ENCODE results near the gene ENTPD2.

Gene ENTPD2

GRCh38 chr9:137084526-137084925 lies 30.7 kb upstream of the ENTPD2 start:
- Mint-ChIP-seq H3K4me3 (no peak overlapping the region), H3K27ac (no peak overlapping the region), H3K36me3 (ENCODE audit: low read depth) (peaks cover 17% of the 10 kb centered on the region), H3K4me1 (ENCODE audit: low read depth) (peaks cover 25% of the 10 kb centered on the region), H3K27me3 (ENCODE audit: low read depth) (no peaks in the 10 kb centered on the region), H3K9me3 (no peaks in the 10 kb centered on the region)
- DNase-seq (ENCODE audit: low spot score) = no peak

DNA sequence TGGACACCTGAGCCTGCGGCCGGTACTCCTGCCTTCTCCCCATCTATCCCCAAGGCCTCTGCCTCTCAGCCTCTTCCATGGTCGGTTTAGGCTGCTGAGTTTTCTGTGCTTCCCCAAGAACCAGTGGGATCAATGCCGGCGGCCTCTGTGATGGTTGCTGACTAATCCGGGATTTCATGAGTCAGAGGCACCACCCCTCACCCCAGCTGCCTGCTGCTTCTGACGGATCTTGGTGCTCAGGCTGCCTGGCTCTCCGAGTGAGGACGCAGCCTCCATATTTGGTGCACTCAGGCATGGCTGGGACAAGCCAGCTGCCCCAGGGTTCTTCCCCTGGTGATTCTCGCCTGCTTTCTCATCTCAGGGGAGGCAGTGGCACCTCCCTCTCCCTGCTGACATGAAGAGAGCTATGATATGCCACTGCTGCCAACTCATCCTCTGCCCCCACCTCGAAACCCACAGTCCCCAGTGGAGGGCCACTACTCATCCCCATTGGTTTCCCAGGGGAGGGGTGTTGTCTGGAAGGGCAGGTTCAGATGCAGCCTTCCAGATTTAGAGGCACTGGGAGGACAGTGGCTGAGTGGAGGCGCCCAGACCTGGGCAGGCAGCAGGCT lies 29.6 kb upstream of the ENTPD2 start:
- no peak overlapping the region for H3K27ac Mint-ChIP-seq
- H3K4me1 Mint-ChIP-seq (ENCODE audit: low read depth) = peaks cover 19% of the 10 kb centered on the region
- H3K36me3 Mint-ChIP-seq (ENCODE audit: low read depth) = peaks cover 12% of the 10 kb centered on the region
- no peak for DNase-seq (ENCODE audit: low spot score)
- H3K4me3 Mint-ChIP-seq = no peak overlapping the region
- no peaks in the 10 kb centered on the region for H3K9me3 Mint-ChIP-seq
- H3K27me3 Mint-ChIP-seq (ENCODE audit: low read depth) = no peaks in the 10 kb centered on the region

DNA sequence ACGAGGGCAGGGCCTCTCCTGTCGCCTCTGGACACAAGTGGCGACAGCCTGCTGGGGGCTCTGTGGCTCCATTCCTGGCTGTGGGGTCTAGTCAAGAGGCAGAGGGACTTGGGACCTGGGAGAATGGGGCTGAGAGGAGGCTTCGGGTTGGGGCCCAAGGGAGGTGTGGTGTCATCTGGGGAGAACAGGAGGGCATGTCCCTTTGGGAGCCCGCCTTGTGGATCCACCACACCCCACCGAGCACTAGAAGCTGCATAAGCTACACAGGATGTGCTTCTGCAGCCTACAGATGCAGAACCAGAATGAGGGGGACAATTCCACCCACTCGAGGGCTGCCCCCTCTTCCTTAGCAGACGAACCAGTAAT lies 29.0 kb upstream of the ENTPD2 start:
- H3K9me3 Mint-ChIP-seq = no peaks in the 10 kb centered on the region
- H3K4me1 Mint-ChIP-seq (ENCODE audit: low read depth) = peaks cover 13% of the 10 kb centered on the region
- H3K27ac Mint-ChIP-seq = no peak overlapping the region
- H3K36me3 Mint-ChIP-seq (ENCODE audit: low read depth) = peaks cover 9% of the 10 kb centered on the region
- DNase-seq (ENCODE audit: low spot score) = no peak
- no peak overlapping the region for H3K4me3 Mint-ChIP-seq
- no peaks in the 10 kb centered on the region for H3K27me3 Mint-ChIP-seq (ENCODE audit: low read depth)

DNA sequence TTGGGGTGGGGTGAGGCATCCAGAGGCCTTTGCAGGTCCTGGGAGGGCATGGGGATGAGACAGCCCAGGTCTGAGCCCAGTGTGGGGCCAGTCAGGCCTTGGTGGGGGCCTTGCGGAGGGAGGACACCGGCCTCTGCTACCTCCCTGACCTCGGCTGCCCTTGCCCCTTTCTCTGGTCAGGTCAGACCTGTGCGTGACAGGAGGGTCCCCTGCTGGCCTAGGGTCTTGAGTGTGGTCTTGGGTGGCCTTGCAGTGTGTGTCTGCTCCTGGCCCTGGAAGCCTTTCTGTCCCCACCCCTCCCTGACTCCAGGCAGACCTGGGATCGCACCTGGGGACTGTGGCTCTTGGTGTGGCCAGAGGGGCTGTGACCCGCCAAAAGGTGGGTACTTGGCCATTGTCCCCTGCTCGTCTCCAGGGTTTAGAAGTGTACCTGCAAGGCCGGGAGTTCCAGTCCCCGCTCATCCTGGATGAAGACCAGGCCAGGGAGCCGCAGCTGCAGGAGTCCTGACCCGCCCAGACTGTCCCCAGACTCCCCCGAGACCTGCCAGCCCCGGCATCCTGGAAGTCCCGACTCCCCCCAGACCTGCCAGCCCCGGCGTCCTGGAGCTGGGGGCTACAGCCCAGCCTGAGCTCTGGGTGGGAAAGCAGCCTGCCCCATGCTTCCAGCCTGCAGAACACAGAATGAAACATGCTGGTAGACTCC lies 28.5 kb upstream of the ENTPD2 start:
- H3K4me1 Mint-ChIP-seq (ENCODE audit: low read depth) = peaks cover 7% of the 10 kb centered on the region
- no peak overlapping the region for H3K4me3 Mint-ChIP-seq
- peaks cover 9% of the 10 kb centered on the region for H3K36me3 Mint-ChIP-seq (ENCODE audit: low read depth)
- no peak overlapping the region for H3K27ac Mint-ChIP-seq
- H3K9me3 Mint-ChIP-seq = no peaks in the 10 kb centered on the region
- H3K27me3 Mint-ChIP-seq (ENCODE audit: low read depth) = no peaks in the 10 kb centered on the region
- no peak for DNase-seq (ENCODE audit: low spot score)

DNA sequence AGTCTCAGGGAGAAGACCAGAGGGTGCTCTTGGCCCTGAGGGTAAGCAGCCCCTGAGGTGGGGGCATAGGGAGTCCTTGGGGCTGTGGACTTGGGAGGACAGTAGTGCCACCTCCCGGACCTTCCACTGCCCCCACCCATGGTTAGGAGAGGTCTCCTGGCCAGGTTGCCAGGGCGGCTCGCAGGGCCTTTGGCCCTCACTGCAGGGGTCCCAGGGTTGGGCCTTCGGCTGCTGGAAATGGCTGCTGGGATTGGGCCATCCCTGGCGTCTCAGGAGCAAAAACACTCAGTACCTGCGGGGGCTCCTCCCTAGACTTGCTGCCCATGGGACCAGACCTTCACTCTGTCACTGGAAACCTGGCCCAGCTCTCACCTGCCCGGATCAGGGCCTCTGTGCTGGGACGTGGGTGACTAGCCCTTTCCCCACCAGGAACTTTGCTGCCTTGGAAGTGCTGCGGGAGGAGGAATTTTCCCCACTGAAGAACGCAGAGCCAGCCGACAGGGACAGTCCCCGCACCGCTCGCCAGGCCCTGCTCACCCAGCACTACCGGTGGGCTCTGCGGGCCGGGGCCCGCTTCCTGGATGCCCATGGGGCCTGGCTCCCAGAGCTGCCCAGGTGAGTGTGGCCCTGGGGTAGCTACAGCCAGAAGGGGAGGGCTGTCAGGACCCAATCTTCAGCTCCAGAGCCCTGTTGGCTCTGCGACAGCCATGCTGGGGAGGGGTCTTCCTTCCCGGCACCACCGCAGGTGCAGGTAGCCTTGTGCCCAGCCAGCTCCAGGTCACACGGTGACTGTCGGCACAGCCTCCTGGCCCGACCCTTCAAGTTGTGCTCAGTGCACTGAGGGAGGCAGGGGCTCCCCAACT lies 26.6 kb upstream of the ENTPD2 start:
- Mint-ChIP-seq H3K36me3 (ENCODE audit: low read depth) (peaks cover 9% of the 10 kb centered on the region), H3K4me3 (no peak overlapping the region), H3K4me1 (ENCODE audit: low read depth) (peaks cover 3% of the 10 kb centered on the region), H3K27ac (no peak overlapping the region), H3K27me3 (ENCODE audit: low read depth) (no peaks in the 10 kb centered on the region), H3K9me3 (no peaks in the 10 kb centered on the region)
- DNase-seq (ENCODE audit: low spot score) = no peak

GRCh38 chr9:137079401-137079787 lies 25.5 kb upstream of the ENTPD2 start:
- H3K4me1 Mint-ChIP-seq (ENCODE audit: low read depth) = peaks cover 4% of the 10 kb centered on the region
- DNase-seq (ENCODE audit: low spot score) = no peak
- no peaks in the 10 kb centered on the region for H3K9me3 Mint-ChIP-seq
- H3K36me3 Mint-ChIP-seq (ENCODE audit: low read depth) = peaks cover 9% of the 10 kb centered on the region
- H3K27ac Mint-ChIP-seq = no peak overlapping the region
- no peak overlapping the region for H3K4me3 Mint-ChIP-seq
- no peaks in the 10 kb centered on the region for H3K27me3 Mint-ChIP-seq (ENCODE audit: low read depth)

- Mint-ChIP-seq H3K27me3 (ENCODE audit: low read depth) (no peaks in the 10 kb centered on the region), H3K27ac (no peak overlapping the region), H3K4me1 (ENCODE audit: low read depth) (peaks cover 4% of the 10 kb centered on the region)
Measured at GRCh38 chr9:137078701-137079400, 25.0 kb upstream of the ENTPD2 start.

GRCh38 chr9:137077758-137078693 lies 24.2 kb upstream of the ENTPD2 start:
- Mint-ChIP-seq H3K27me3 (ENCODE audit: low read depth) (no peaks in the 10 kb centered on the region), H3K36me3 (ENCODE audit: low read depth) (peaks cover 9% of the 10 kb centered on the region), H3K4me1 (ENCODE audit: low read depth) (peaks cover 4% of the 10 kb centered on the region), H3K9me3 (no peaks in the 10 kb centered on the region), H3K4me3 (peak overlapping the region; percentile 72), H3K27ac (peak overlapping the region; percentile 55)
- DNase-seq (ENCODE audit: low spot score) = no peak

More at GRCh38 chr9:137078701-137079400, 25.0 kb upstream of the ENTPD2 start:
- Mint-ChIP-seq H3K4me3 (peak overlapping the region; percentile 72), H3K9me3 (no peaks in the 10 kb centered on the region), H3K36me3 (ENCODE audit: low read depth) (peaks cover 9% of the 10 kb centered on the region)
- DNase-seq (ENCODE audit: low spot score) = no peak

DNA sequence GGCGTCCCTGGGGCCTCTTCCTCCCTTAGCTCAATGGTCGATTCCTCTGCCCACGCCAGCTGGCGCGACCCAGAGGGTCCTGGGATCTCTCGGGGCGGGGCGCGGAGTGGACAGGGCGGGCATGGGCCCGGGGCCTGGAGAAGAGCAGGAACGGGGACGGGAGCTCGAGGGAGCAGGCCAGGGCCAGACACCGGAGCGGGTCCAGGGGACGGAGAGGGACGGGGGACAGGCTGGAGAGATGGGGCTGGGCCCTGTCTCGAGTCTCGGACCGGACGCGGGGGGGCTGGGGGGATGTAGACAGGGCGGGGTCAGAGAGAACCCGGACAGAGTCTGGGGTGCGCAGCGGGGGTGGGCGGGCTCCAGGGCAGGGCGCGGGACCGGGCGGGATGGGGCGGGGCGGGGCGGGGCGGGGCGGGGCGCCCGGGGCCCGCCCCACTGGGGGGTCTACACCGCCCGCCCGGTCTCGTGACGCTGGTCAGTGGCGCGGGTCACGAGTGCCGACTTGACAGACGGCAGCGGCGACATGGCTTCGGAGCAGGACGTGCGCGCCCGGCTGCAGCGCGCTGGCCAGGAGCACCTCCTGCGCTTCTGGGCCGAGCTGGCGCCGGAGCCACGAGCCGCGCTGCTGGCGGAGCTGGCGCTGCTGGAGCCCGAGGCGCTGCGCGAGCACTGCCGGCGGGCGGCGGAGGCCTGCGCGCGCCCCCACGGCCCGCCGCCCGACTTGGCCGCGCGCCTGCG lies 23.3 kb upstream of the ENTPD2 start, which contains the start of gene UAP1L1:
UAP1L1 (plus strand) TSS at position 508 of the 738 bp plus-strand sequence; CDS start at position 524, 16 bp downstream.
- Mint-ChIP-seq H3K36me3 (ENCODE audit: low read depth) (peaks cover 9% of the 10 kb centered on the region), H3K9me3 (no peaks in the 10 kb centered on the region), H3K27me3 (ENCODE audit: low read depth) (no peaks in the 10 kb centered on the region), H3K4me1 (ENCODE audit: low read depth) (peaks cover 5% of the 10 kb centered on the region), H3K27ac (peak within 1 kb of the TSS; percentile 55), H3K4me3 (peak within 1 kb of the TSS; percentile 72)
- DNase-seq (ENCODE audit: low spot score) = peak; percentile 69

DNA sequence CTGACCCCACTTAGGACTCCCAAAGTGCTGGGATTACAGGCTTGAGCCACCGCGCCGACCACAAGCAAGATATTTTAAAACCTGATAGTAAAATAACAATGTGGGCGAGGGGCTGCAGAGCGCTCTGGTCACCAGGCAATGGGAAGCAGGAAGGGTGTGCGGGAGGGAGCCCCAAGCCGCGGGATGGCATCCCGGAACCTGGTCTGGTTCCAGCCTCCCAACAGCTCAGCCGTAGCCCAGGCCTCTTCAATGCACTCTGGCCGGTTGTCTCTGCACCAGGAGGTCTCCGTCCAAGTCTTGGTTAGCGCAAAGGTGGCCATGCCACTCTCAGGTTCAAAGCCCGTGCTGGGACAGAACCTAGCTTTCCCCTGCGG lies 22.8 kb upstream of the ENTPD2 start:
- H3K36me3 Mint-ChIP-seq (ENCODE audit: low read depth) = peaks cover 6% of the 10 kb centered on the region
- no peaks in the 10 kb centered on the region for H3K27me3 Mint-ChIP-seq (ENCODE audit: low read depth)
- peaks cover 7% of the 10 kb centered on the region for H3K4me1 Mint-ChIP-seq (ENCODE audit: low read depth)
- H3K9me3 Mint-ChIP-seq = no peaks in the 10 kb centered on the region
- no peak for DNase-seq (ENCODE audit: low spot score)
- H3K4me3 Mint-ChIP-seq = peak overlapping the region; percentile 62
- H3K27ac Mint-ChIP-seq = no peak overlapping the region

DNA sequence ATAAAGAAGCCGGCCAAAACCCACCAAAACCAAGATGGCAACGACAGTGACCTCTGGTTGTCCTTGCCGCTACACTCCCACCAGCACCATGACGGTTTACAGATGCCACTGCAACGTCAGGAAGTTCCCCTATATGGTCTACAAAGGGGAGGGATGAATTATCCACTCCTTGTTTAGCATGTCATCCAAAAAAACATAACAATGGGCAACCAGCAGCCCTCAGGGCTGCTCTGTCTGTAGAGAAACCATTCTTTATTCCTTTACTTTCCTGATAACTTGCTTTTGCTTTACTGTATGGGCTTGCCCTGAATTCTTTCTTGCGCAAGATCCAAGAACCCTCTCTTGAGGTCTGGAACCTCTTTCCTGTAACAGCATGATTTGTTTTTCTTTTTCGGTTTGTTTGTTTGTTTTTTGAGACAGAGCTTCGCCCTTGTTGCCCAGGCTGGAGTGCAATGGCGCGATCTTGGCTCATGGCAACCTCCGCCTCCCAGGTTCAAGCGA lies 21.5 kb upstream of the ENTPD2 start:
- H3K4me1 Mint-ChIP-seq (ENCODE audit: low read depth) = peaks cover 17% of the 10 kb centered on the region
- no peak for DNase-seq (ENCODE audit: low spot score)
- H3K4me3 Mint-ChIP-seq = no peak overlapping the region
- H3K9me3 Mint-ChIP-seq = no peaks in the 10 kb centered on the region
- H3K27ac Mint-ChIP-seq = no peak overlapping the region
- no peaks in the 10 kb centered on the region for H3K27me3 Mint-ChIP-seq (ENCODE audit: low read depth)
- peaks cover 3% of the 10 kb centered on the region for H3K36me3 Mint-ChIP-seq (ENCODE audit: low read depth)

DNA sequence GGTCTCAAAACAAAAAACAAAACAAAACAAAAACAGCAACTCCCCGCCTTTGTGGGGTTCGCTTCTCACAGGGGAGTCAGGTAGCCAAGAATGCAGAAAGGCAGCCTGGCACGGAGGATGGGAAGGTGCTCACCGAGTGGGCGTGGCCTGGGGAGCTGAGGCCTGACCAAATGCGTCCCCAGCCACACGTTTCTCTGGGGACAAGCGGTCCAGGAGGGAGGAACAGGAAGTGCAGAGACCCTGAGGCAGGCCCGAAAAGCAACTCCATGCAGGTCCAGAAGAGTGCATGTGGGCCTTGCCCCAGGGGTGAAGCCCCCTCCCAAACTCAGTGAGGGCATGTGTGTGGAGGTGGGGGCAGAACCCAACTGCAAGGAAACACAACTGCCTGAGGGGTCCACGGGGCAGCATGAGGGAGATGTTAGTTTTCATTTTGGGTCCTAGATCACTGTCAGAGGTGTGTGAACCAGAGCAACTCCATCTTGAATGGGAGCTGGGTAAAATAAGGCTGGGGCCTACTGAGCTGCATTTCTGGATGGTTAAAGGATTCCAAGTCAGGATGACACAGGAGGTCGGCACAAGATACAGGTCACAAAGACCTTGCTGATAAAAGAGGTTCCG lies 20.9 kb upstream of the ENTPD2 start:
- no peak overlapping the region for H3K27ac Mint-ChIP-seq
- no peak overlapping the region for H3K4me3 Mint-ChIP-seq

More for the DNA sequence above, 20.9 kb upstream of the ENTPD2 start:
- Mint-ChIP-seq H3K27me3 (ENCODE audit: low read depth) (no peaks in the 10 kb centered on the region), H3K4me1 (ENCODE audit: low read depth) (peaks cover 16% of the 10 kb centered on the region), H3K9me3 (no peaks in the 10 kb centered on the region), H3K36me3 (ENCODE audit: low read depth) (peaks cover under 1% of the 10 kb centered on the region)
- no peak for DNase-seq (ENCODE audit: low spot score)

Data from T-helper 2 cell treated with Interferon-gamma antibody and Interleukin-4, amounts not matched to agents 5 μg/mL and 100 μg/mL, for 36 hours (primary cell).